GM12878 (cell line): ENCODE results near the gene TP53I11. TPM values are rescaled to one million over a fixed set of nuclear protein-coding genes. Genes with fewer than 3 reads are reported as not detected.

ENCODE experiments used
- ATAC-seq: fragments of 200-7000 bp; cut with Tn5 transposase; 3 replicates; pipeline ENCODE4 v1.9.1; 2020; ENCODE audit warnings: mild to moderate bottlenecking, moderate library complexity
- BruUV-seq: library from RNA; stranded (reverse); fragments of 400-500 nt; replicated peaks from 2 replicates; lab custom pipeline; 2021; lab: Mats Ljungman, UMichigan
- CTCF ChIA-PET: fragments of 300-600 bp; sonication (Branson Sonifier 250); formaldehyde crosslinking; extraction: SDS; loops from one replicate; lab custom pipeline; 2021; ENCODE audit warnings: inconsistent platforms; lab: Yijun Ruan, JAX
- POLR2A ChIA-PET: fragments of 350-600 bp; formaldehyde crosslinking; extraction: SDS; loops from one replicate; lab custom pipeline; 2021; ENCODE audit warnings: inconsistent platforms; lab: Charles Lee
- RAD21 ChIA-PET: fragments of 300-600 bp; sonication (Branson Sonifier 250); formaldehyde crosslinking; loops from one replicate; lab custom pipeline; 2023; ENCODE audit warnings: antibody characterized with exemption; ENCODE audit not compliant: unreplicated experiment; lab: Charles Lee
- SMC1A ChIA-PET: fragments of 300-600 bp; sonication (Branson Sonifier 250); formaldehyde crosslinking; loops from one replicate; lab custom pipeline; 2023; ENCODE audit not compliant: unreplicated experiment, uncharacterized antibody; lab: Charles Lee
- DNase-seq: peaks from one replicate; pipeline ENCODE4 v3.0.0-alpha.2; 2011; ENCODE audit warnings: low read depth, low spot score
- FAIRE-seq: peaks from 3 replicates; lab custom pipeline; 2011; peaks lifted over from hg19 to GRCh38; lab: Jason Lieb, UNC
- H2AFZ ChIP-seq: 2 replicates; pipeline ENCODE4 v1.6.0; 2011; ENCODE audit warnings: low read depth, low read length, control low read depth; ENCODE audit not compliant: control insufficient read depth
- H3K27ac ChIP-seq: 2 replicates; pipeline ENCODE4 v1.5.1; 2011; ENCODE audit warnings: control low read depth; ENCODE audit not compliant: control insufficient read depth, insufficient read depth
- H3K27me3 ChIP-seq, 2 experiments: replicated peaks in 1 of 2; 2 replicates each; pipeline versions ENCODE4 v1.6.0 to v1.6.1; 2011; ENCODE audit warnings: low read length in 1 of 2; ENCODE audit not compliant: control insufficient read depth in 2 of 2, insufficient read depth in 2 of 2
- H3K36me3 ChIP-seq, 2 experiments: 2 replicates each; pipeline ENCODE4 v1.5.1; 2011; ENCODE audit warnings: low read length in 1 of 2; ENCODE audit not compliant: control insufficient read depth in 2 of 2, insufficient read depth in 2 of 2
- H3K4me1 ChIP-seq: 2 replicates; pipeline ENCODE4 v1.6.1; 2011; ENCODE audit warnings: mild to moderate bottlenecking, low read length, moderate library complexity, mixed read lengths; ENCODE audit not compliant: control insufficient read depth, insufficient read depth
- H3K4me2 ChIP-seq: 2 replicates; pipeline ENCODE4 v1.6.0; 2011; ENCODE audit warnings: control low read depth; ENCODE audit not compliant: control insufficient read depth, insufficient read depth
- H3K4me3 ChIP-seq: fragments of 200-600 bp; sonication (generic); 2 replicates; pipeline ENCODE4 v1.5.1; 2016
- H3K79me2 ChIP-seq: 2 replicates; pipeline ENCODE4 v1.6.0; 2011; ENCODE audit warnings: low read length; ENCODE audit not compliant: control insufficient read depth, insufficient read depth
- H3K9ac ChIP-seq: 2 replicates; pipeline ENCODE4 v1.8.0; 2011; ENCODE audit warnings: low read length, control low read depth, mixed read lengths; ENCODE audit not compliant: control insufficient read depth, insufficient read depth
- H3K9me3 ChIP-seq: replicated peaks from 3 replicates; pipeline ENCODE4 v1.5.1; 2011; ENCODE audit warnings: mild to moderate bottlenecking, low read length; ENCODE audit not compliant: control insufficient read depth, insufficient read depth
- H4K20me1 ChIP-seq: 2 replicates; pipeline ENCODE4 v1.6.0; 2011; ENCODE audit not compliant: control insufficient read depth, insufficient read depth
- CBX3 ChIP-seq: fragments of 200-600 bp; sonication (generic); IDR thresholded peaks from 2 replicates; pipeline ENCODE4 v1.6.1; 2016; ENCODE audit warnings: low read depth, borderline replicate concordance
- CBX5 ChIP-seq: sonication (generic); IDR thresholded peaks from 2 replicates; pipeline ENCODE4 v1.6.1; 2016; ENCODE audit warnings: low read depth, moderate library complexity, mild to moderate bottlenecking, inconsistent platforms
- EZH2 ChIP-seq: IDR thresholded peaks from 2 replicates; pipeline ENCODE4 v1.6.1; 2012; ENCODE audit warnings: low read depth, mild to moderate bottlenecking, control low read depth, inconsistent platforms, low read length, borderline replicate concordance; ENCODE audit not compliant: control insufficient read depth
- FOS ChIP-seq: IDR thresholded peaks from 3 replicates; pipeline ENCODE4 v1.6.1; 2011; ENCODE audit warnings: borderline replicate concordance; ENCODE audit not compliant: insufficient read length; ENCODE audit errors: extremely low read depth
- KDM1A ChIP-seq: fragments of 200-600 bp; sonication (generic); IDR thresholded peaks from 2 replicates; pipeline ENCODE4 v1.6.1; 2016; ENCODE audit warnings: borderline replicate concordance
- KLF5 ChIP-seq: fragments of 450-650 bp; IDR thresholded peaks from 2 replicates; pipeline ENCODE4 v1.6.1; 2014; ENCODE audit warnings: mild to moderate bottlenecking; ENCODE audit not compliant: partially characterized antibody
- MTA2 ChIP-seq: fragments of 450-650 bp; IDR thresholded peaks from 2 replicates; pipeline ENCODE4 v1.6.1; 2016; ENCODE audit warnings: low read depth, mild to moderate bottlenecking, moderate library complexity
- MYB ChIP-seq: fragments of 150-350 bp; IDR thresholded peaks from 2 replicates; pipeline ENCODE4 v1.6.1; 2014; ENCODE audit warnings: mild to moderate bottlenecking, low read depth, low read length, borderline replicate concordance
- NFYA ChIP-seq: IDR thresholded peaks from 2 replicates; pipeline ENCODE4 v1.6.1; 2011; ENCODE audit warnings: low read depth, mild to moderate bottlenecking, low read length, improper control_type of control experiment, borderline replicate concordance
- NR2C2 ChIP-seq: IDR thresholded peaks from 2 replicates; pipeline ENCODE4 v1.6.1; 2011; ENCODE audit warnings: borderline replicate concordance, low read depth; ENCODE audit not compliant: control insufficient read depth, insufficient read length
- RAD21 ChIP-seq: IDR thresholded peaks from 2 replicates; pipeline ENCODE4 v1.6.1; 2011; ENCODE audit warnings: mild to moderate bottlenecking, low read depth, low read length, moderate library complexity; ENCODE audit not compliant: insufficient read depth
- RFX5 ChIP-seq: IDR thresholded peaks from 2 replicates; pipeline ENCODE4 v1.6.1; 2011; ENCODE audit warnings: low read depth, low read length, improper control_type of control experiment
- SMAD1 ChIP-seq: fragments of 450-650 bp; IDR thresholded peaks from 2 replicates; pipeline ENCODE4 v1.6.1; 2018; ENCODE audit warnings: mild to moderate bottlenecking, low read depth; ENCODE audit not compliant: partially characterized antibody
- TARDBP ChIP-seq: IDR thresholded peaks from 2 replicates; pipeline ENCODE4 v1.6.1; 2016; ENCODE audit warnings: borderline replicate concordance
- ZNF207 ChIP-seq: fragments of 450-650 bp; IDR thresholded peaks from 2 replicates; pipeline ENCODE4 v1.6.1; 2014; ENCODE audit warnings: antibody characterized with exemption, mild to moderate bottlenecking, borderline replicate concordance
- ZNF217 ChIP-seq: fragments of 450-650 bp; IDR thresholded peaks from 2 replicates; pipeline ENCODE4 v1.6.1; 2017; ENCODE audit warnings: antibody characterized with exemption, mild to moderate bottlenecking
- WGBS: methylation state at CpG from one replicate; pipeline ENCODE4 v1.1.6; 2016; ENCODE audit warnings: low lambda C conversion rate; ENCODE audit not compliant: insufficient replicate concordance, insufficient coverage; ENCODE audit errors: missing lambda C conversion rate; 5-methylcytosine and 5-hydroxymethylcytosine counted together
- in situ Hi-C: fragments of 300-500 bp; cut with MboI; formaldehyde crosslinking; loops from 9 replicates; pipeline ENCODE4 v1.14.3; 2018; ENCODE audit warnings: mixed read lengths
- intact Hi-C: fragments of 100-400 bp; cut with micrococcal nuclease; formaldehyde crosslinking; loops from one replicate; pipeline ENCODE4 v1.14.2; 2022; ENCODE audit not compliant: unreplicated experiment
- polyA plus RNA-seq, 11 experiments: library from polyadenylated mRNA; depleted of rRNA in 4 of 11; unstranded in 6 of 11; stranded (reverse) in 5 of 11; fragments of >200 nt; fragmentation: Nextera tagmentation in 4 of 11; fragmentation: Illumina TruSeq in 1 of 11; extraction: Ambion mirVana in 4 of 11; extraction: Trizol in 1 of 11; gene quantifications; 1 replicate in 1 of 11; 2 replicates in 10 of 11; pipeline versions ENCODE4 v1.2.1 to v1.2.3, GENCODE V29; 2011 to 2016; ENCODE audit warnings: inconsistent platforms in 2 of 11, missing spikeins in 2 of 11, low read depth in 1 of 11
- total RNA-seq, 4 experiments: library from RNA; depleted of rRNA in 3 of 4; stranded (reverse); fragments of >200 nt in 3 of 4; fragmentation: Illumina TruSeq in 1 of 4; extraction: Trizol in 1 of 4; gene quantifications; 2 replicates each; pipeline versions ENCODE4 v1.2.1 to v1.2.3, GENCODE V29; 2013 to 2021
- TF ChIP-seq, protein P1 (sequence below): fragments of 450-650 bp; conservative IDR thresholded peaks from 2 replicates; pipeline ENCODE4 v1.6.1; 2017; ENCODE audit warnings: mild to moderate bottlenecking, moderate library complexity
- TF ChIP-seq, protein P2 (sequence below): fragments of 450-650 bp; IDR thresholded peaks from 2 replicates; pipeline ENCODE4 v1.6.1; 2016; ENCODE audit warnings: mild to moderate bottlenecking
- TF ChIP-seq, protein P3 (sequence below): IDR thresholded peaks from 2 replicates; pipeline ENCODE4 v1.6.1; 2012; ENCODE audit warnings: mild to moderate bottlenecking, low read depth, low read length

TP53I11 gene
- total and polyA plus RNA-seq, 10 of the 15 experiments (the other 5 are each of a cell fraction or from before 2014, with no cell fraction given): 0.03 to 0.28 (median 0.17) TPM; not detected in 3

DNA sequence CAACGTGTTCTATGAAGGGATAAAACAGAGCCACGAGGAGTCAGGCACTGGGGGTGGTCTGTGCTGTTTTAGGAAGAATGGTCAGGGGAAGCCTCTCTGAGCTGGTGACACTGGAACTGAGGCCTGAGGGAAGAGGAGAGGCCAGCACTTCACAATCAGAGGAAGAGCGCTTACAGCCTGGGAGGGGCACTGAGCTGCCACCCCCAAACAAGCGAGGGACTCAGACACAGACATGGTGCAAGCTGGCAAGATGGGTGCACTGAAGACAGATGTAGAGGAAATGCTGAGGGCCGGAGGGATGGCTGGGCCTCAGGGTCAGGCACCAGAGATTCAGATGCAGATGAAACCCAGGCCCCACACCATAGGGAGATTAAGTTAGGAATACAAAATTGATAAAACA, 40.0 kb upstream of the TP53I11 start:
- SMC1A ChIA-PET: interaction anchor here (0.5 kb wide), 1 partner anchor 51 kb away, joined by 3 read pairs; no protein-coding TSS in a partner anchor
- intact Hi-C loops: no loop called here
- FAIRE-seq: no peak
- TF ChIP-seq ZNF217 (no peak), MYB (no peak), FOS (no peak), NFYA (no peak), KDM1A (no peak), TARDBP (no peak), MTA2 (no peak), KLF5 (no peak), RFX5 (no peak), EZH2 (no peak), NR2C2 (no peak), RAD21 (no peak), CBX3 (no peak), ZNF207 (no peak), CBX5 (no peak), SMAD1 (no peak)
- TF ChIP-seq, protein P1, sequence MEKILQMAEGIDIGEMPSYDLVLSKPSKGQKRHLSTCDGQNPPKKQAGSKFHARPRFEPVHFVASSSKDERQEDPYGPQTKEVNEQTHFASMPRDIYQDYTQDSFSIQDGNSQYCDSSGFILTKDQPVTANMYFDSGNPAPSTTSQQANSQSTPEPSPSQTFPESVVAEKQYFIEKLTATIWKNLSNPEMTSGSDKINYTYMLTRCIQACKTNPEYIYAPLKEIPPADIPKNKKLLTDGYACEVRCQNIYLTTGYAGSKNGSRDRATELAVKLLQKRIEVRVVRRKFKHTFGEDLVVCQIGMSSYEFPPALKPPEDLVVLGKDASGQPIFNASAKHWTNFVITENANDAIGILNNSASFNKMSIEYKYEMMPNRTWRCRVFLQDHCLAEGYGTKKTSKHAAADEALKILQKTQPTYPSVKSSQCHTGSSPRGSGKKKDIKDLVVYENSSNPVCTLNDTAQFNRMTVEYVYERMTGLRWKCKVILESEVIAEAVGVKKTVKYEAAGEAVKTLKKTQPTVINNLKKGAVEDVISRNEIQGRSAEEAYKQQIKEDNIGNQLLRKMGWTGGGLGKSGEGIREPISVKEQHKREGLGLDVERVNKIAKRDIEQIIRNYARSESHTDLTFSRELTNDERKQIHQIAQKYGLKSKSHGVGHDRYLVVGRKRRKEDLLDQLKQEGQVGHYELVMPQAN: no peak
- TF ChIP-seq, protein P2, sequence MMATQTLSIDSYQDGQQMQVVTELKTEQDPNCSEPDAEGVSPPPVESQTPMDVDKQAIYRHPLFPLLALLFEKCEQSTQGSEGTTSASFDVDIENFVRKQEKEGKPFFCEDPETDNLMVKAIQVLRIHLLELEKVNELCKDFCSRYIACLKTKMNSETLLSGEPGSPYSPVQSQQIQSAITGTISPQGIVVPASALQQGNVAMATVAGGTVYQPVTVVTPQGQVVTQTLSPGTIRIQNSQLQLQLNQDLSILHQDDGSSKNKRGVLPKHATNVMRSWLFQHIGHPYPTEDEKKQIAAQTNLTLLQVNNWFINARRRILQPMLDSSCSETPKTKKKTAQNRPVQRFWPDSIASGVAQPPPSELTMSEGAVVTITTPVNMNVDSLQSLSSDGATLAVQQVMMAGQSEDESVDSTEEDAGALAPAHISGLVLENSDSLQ: no peak
- TF ChIP-seq, protein P3, sequence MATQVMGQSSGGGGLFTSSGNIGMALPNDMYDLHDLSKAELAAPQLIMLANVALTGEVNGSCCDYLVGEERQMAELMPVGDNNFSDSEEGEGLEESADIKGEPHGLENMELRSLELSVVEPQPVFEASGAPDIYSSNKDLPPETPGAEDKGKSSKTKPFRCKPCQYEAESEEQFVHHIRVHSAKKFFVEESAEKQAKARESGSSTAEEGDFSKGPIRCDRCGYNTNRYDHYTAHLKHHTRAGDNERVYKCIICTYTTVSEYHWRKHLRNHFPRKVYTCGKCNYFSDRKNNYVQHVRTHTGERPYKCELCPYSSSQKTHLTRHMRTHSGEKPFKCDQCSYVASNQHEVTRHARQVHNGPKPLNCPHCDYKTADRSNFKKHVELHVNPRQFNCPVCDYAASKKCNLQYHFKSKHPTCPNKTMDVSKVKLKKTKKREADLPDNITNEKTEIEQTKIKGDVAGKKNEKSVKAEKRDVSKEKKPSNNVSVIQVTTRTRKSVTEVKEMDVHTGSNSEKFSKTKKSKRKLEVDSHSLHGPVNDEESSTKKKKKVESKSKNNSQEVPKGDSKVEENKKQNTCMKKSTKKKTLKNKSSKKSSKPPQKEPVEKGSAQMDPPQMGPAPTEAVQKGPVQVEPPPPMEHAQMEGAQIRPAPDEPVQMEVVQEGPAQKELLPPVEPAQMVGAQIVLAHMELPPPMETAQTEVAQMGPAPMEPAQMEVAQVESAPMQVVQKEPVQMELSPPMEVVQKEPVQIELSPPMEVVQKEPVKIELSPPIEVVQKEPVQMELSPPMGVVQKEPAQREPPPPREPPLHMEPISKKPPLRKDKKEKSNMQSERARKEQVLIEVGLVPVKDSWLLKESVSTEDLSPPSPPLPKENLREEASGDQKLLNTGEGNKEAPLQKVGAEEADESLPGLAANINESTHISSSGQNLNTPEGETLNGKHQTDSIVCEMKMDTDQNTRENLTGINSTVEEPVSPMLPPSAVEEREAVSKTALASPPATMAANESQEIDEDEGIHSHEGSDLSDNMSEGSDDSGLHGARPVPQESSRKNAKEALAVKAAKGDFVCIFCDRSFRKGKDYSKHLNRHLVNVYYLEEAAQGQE: no peak

More for the DNA sequence above, 40.0 kb upstream of the TP53I11 start:
- 21% methylated on average over 5 of the region's 5 CpGs for WGBS
- ChIA-PET CTCF (no interaction called here), RAD21 (no interaction called here), POLR2A (no interaction called here)
- DNase-seq (no peak), ATAC-seq (no peak)
- Histone ChIP-seq H3K9me3 (no peaks in the 10 kb centered on the region), H3K27ac (no peak overlapping the region), H3K36me3 (no peaks in the 10 kb centered on the region), H4K20me1 (no peaks in the 10 kb centered on the region), H2AFZ (no peak overlapping the region), H3K4me1 (no peaks in the 10 kb centered on the region), H3K27me3 (peaks cover 0 to 7% of the 10 kb centered on the region in 2 experiments; a peak in 2 of 4 replicates), H3K79me2 (no peaks in the 10 kb centered on the region), H3K9ac (no peak overlapping the region), H3K4me3 (no peak overlapping the region), H3K4me2 (no peak overlapping the region)
- in situ Hi-C loops: no loop called here
- no TSS peak for BruUV-seq
